ENCODE measurements around the gene NYAP2. TPM values are rescaled to one million over a fixed set of nuclear protein-coding genes. Genes with fewer than 3 reads are reported as not detected.

Gene NYAP2
- total and polyA plus RNA-seq, 2 experiments from 2014 or later = not detected

- no peak for DNase-seq (ENCODE audit: low read depth in 1 of 2, low spot score in 1 of 2)
- H3K4me1 ChIP-seq (ENCODE audit: low read depth) = no peaks in the 10 kb centered on the region
- no peak overlapping the region for H3K27ac ChIP-seq
- H3K36me3 ChIP-seq = no peaks in the 10 kb centered on the region
- H3K9me3 ChIP-seq (ENCODE audit: low read depth) = no peaks in the 10 kb centered on the region
- H3K4me3 ChIP-seq = no peak overlapping the region
- peaks cover 2% of the 10 kb centered on the region for H3K27me3 ChIP-seq
- TF ChIP-seq, protein P1, sequence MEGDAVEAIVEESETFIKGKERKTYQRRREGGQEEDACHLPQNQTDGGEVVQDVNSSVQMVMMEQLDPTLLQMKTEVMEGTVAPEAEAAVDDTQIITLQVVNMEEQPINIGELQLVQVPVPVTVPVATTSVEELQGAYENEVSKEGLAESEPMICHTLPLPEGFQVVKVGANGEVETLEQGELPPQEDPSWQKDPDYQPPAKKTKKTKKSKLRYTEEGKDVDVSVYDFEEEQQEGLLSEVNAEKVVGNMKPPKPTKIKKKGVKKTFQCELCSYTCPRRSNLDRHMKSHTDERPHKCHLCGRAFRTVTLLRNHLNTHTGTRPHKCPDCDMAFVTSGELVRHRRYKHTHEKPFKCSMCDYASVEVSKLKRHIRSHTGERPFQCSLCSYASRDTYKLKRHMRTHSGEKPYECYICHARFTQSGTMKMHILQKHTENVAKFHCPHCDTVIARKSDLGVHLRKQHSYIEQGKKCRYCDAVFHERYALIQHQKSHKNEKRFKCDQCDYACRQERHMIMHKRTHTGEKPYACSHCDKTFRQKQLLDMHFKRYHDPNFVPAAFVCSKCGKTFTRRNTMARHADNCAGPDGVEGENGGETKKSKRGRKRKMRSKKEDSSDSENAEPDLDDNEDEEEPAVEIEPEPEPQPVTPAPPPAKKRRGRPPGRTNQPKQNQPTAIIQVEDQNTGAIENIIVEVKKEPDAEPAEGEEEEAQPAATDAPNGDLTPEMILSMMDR (IDR thresholded peaks at IDR 0.05; ENCODE audit: low read depth, low read length) = no peak
Observed at GRCh38 chr2:225400546-225401400, 1.3 kb downstream of the NYAP2 start.

GRCh38 chr2:225402210-225402776 lies 2.8 kb downstream of the NYAP2 start:
- no peaks in the 10 kb centered on the region for H3K4me1 ChIP-seq (ENCODE audit: low read depth)
- DNase-seq (ENCODE audit: low read depth in 1 of 2, low spot score in 1 of 2) = no peak
- H3K27me3 ChIP-seq = peaks cover 2% of the 10 kb centered on the region
- no peak overlapping the region for H3K27ac ChIP-seq
- H3K36me3 ChIP-seq = no peaks in the 10 kb centered on the region
- no peaks in the 10 kb centered on the region for H3K9me3 ChIP-seq (ENCODE audit: low read depth)
- no peak overlapping the region for H3K4me3 ChIP-seq
- TF ChIP-seq, protein P1 (IDR thresholded peaks at IDR 0.05; ENCODE audit: low read depth, low read length) = no peak

- H3K9me3 ChIP-seq (ENCODE audit: low read depth) = no peaks in the 10 kb centered on the region
- TF ChIP-seq, protein P1 (IDR thresholded peaks at IDR 0.05; ENCODE audit: low read depth, low read length) = no peak
- H3K4me3 ChIP-seq = no peak overlapping the region
- H3K4me1 ChIP-seq (ENCODE audit: low read depth) = no peaks in the 10 kb centered on the region
- H3K27me3 ChIP-seq = no peaks in the 10 kb centered on the region
- no peak overlapping the region for H3K27ac ChIP-seq
- H3K36me3 ChIP-seq = no peaks in the 10 kb centered on the region
- DNase-seq (ENCODE audit: low read depth in 1 of 2, low spot score in 1 of 2) = no peak
Observed at GRCh38 chr2:225411452-225411851, 11.9 kb downstream of the NYAP2 start.

DNA sequence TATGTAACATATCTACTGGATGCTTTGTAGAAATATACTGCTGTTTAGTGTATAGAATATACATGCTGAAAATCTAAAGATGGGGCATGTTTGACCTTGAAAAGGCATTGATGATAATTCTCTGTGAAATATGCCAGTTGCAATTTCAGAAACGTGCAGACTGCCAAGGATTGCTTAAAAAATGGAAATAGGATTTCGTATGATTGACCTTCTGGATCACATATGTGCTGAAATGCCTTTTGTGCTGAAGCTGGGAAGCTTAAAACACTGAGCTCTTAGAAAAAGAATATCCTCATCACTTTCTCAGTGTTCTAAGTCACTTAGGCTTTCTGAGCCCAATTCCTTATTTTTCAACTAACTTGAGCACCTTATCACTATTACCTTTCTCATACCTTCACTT lies 14.3 kb downstream of the NYAP2 start:
- no peaks in the 10 kb centered on the region for H3K4me1 ChIP-seq (ENCODE audit: low read depth)

GRCh38 chr2:225414902-225415301 lies 15.4 kb downstream of the NYAP2 start:
- no peaks in the 10 kb centered on the region for H3K36me3 ChIP-seq
- no peaks in the 10 kb centered on the region for H3K9me3 ChIP-seq (ENCODE audit: low read depth)
- H3K4me1 ChIP-seq (ENCODE audit: low read depth) = no peaks in the 10 kb centered on the region
- H3K4me3 ChIP-seq = no peak overlapping the region
- TF ChIP-seq, protein P1 (IDR thresholded peaks at IDR 0.05; ENCODE audit: low read depth, low read length) = no peak
- H3K27ac ChIP-seq = no peak overlapping the region
- DNase-seq (ENCODE audit: low read depth in 1 of 2, low spot score in 1 of 2) = no peak
- no peaks in the 10 kb centered on the region for H3K27me3 ChIP-seq

More for the DNA sequence above, 14.3 kb downstream of the NYAP2 start:
- no peaks in the 10 kb centered on the region for H3K36me3 ChIP-seq
- no peaks in the 10 kb centered on the region for H3K9me3 ChIP-seq (ENCODE audit: low read depth)
- no peak overlapping the region for H3K27ac ChIP-seq
- H3K27me3 ChIP-seq = no peaks in the 10 kb centered on the region
- DNase-seq (ENCODE audit: low read depth in 1 of 2, low spot score in 1 of 2) = no peak
- H3K4me3 ChIP-seq = no peak overlapping the region
- TF ChIP-seq, protein P1 (IDR thresholded peaks at IDR 0.05; ENCODE audit: low read depth, low read length) = no peak

Data from cardiac muscle cell (in vitro differentiated cells and primary cell).